Spinal cord (tissue), 10 donors: ENCODE measurements around the gene AHCTF1. TPM values are rescaled to one million over a fixed set of nuclear protein-coding genes. Genes with fewer than 3 reads are reported as not detected.

Source experiments
- DNase-seq, 6 donors: peaks; one replicate each; pipeline versions ENCODE4 v3.0.0 to v3.0.0-alpha.2; 2013 to 2015; ENCODE audit warnings: low spot score in 6 of 6, low read depth in 4 of 6
- H3K27ac ChIP-seq: one replicate; pipeline ENCODE4 v1.5.1; 2013; ENCODE audit warnings: low read depth, low read length, control low read depth
- H3K27me3 ChIP-seq: one replicate; pipeline ENCODE4 v1.6.1; 2013; ENCODE audit warnings: low read length; ENCODE audit not compliant: control insufficient read depth, insufficient read depth
- H3K36me3 ChIP-seq: one replicate; pipeline ENCODE4 v1.6.1; 2013; ENCODE audit warnings: low read length; ENCODE audit not compliant: control insufficient read depth, insufficient read depth
- H3K4me1 ChIP-seq: one replicate; pipeline ENCODE4 v1.6.1; 2013; ENCODE audit warnings: low read length; ENCODE audit not compliant: control insufficient read depth, insufficient read depth
- H3K4me3 ChIP-seq: one replicate; pipeline ENCODE4 v1.5.1; 2013; ENCODE audit warnings: low read depth, low read length, control low read depth
- H3K9me3 ChIP-seq: one replicate; pipeline ENCODE4 v1.6.1; 2013; ENCODE audit warnings: low read length; ENCODE audit not compliant: control insufficient read depth, insufficient read depth
- WGBS: methylation state at CpG from one replicate; pipeline ENCODE4 v1.1.5; 2013; ENCODE audit warnings: missing lambda C conversion rate; ENCODE audit not compliant: insufficient coverage; 5-methylcytosine and 5-hydroxymethylcytosine counted together
- polyA plus RNA-seq, 2 donors: library from polyadenylated mRNA; unstranded; fragments of 120-200 nt; gene quantifications; one replicate each; pipeline ENCODE4 v1.2.1, GENCODE V29; 2013; ENCODE audit not compliant: insufficient read length in 2 of 2
- small RNA-seq: library from RNA; depleted of rRNA; stranded (forward); fragments of <200 nt; gene quantifications from one replicate; pipeline ENCODE3, GENCODE V24; 2014; ENCODE audit warnings: low replicate concordance
- total RNA-seq, 2 donors: library from RNA; depleted of rRNA in 1 of 2; stranded (reverse); fragments of 120-200 nt in 1 of 2; fragments of >200 nt in 1 of 2; gene quantifications; one replicate each; pipeline versions ENCODE4 v1.2.3 to v1.2.4, GENCODE V29; 2013 to 2014
- donor health status: healthy.

The AHCTF1 gene
- total and polyA plus RNA-seq, 4 donors: 28.7 to 33.4 (median 32.1) TPM

- Histone ChIP-seq H3K27ac (no peak overlapping the region), H3K4me3 (no peak overlapping the region), H3K27me3 (no peaks in the 10 kb centered on the region), H3K4me1 (peaks cover 29% of the 10 kb centered on the region), H3K9me3 (no peaks in the 10 kb centered on the region), H3K36me3 (peaks cover 10% of the 10 kb centered on the region)
- 92% methylated on average over 7 of the region's 7 CpGs for WGBS
- DNase-seq: no peak
Measured at GRCh38 chr1:246790364-246790763, 141.4 kb downstream of the AHCTF1 start.

DNA sequence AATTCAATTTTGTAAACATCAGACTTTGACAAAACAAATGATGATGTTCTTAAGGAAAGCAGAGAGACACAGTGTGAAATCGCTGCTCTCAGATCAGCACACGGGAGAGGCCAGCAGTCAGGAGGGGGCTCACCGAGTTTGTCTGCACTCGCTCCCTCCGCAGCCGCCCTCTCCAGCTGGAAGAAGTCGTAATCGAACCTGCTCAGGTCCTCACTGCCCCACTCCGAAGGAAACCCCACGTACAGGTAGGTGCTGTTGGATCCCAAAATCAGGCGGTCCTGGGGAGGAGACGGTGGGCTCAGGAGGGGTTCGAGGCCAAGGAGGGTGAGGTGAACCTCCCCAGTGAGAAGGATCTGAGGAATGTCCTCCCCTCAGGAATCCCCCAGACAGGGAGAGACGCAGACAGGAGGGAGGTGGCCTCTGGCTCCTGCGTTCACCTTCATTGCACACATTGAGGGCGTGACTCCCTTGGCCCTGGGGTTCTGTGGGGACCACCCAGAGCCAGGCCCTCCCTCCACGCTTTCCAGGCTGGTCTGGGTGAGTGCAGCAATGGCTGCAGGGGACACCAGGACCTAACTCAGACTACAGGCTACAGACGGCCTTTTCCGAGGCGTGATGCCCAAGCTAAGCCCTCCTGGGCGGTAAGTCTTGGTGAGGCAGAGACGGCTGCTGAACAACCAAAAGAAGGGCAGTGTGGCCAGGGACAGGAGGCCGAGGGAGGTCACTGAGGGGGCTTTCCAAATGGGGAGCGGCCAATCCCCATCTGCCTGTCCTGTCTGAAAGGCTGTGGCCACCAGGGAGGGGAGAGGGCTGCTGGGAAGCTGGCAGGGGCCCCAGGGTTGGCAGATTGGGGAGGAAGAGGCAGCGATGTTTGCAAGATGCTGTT is 142.1 kb downstream of the AHCTF1 start:
- peaks cover 13% of the 10 kb centered on the region for H3K36me3 ChIP-seq
- H3K4me3 ChIP-seq: no peak overlapping the region
- no peak for DNase-seq
- no peaks in the 10 kb centered on the region for H3K27me3 ChIP-seq
- no peaks in the 10 kb centered on the region for H3K9me3 ChIP-seq
- H3K4me1 ChIP-seq: peaks cover 34% of the 10 kb centered on the region
- H3K27ac ChIP-seq: no peak overlapping the region
- 72% methylated on average over 20 of the region's 25 CpGs for WGBS

Small RNA genes within 50 kb of the gene (small RNA-seq; reads per million reads assigned to genes)
- gene AC113174.1: not detected
- gene RF00402: not detected

Other genes starting within 250 kb of the AHCTF1 start
- gene SCCPDH, start 207.5 kb downstream of the AHCTF1 start, total RNA-seq: 10 to 100 TPM; 69.3 to 69.4 TPM
- gene SCCPDH, start 207.5 kb downstream of the AHCTF1 start, polyA plus RNA-seq: 10 to 100 TPM; 59.3 to 61.5 TPM
- gene ZNF695, start 76.1 kb upstream of the AHCTF1 start, total RNA-seq: 1 to 10 TPM; 2.6 to 3.8 TPM
- 1 to 10 TPM; 3.5 to 3.9 TPM for gene ZNF695, start 76.1 kb upstream of the AHCTF1 start, polyA plus RNA-seq
- gene ZNF670, start 146.9 kb upstream of the AHCTF1 start, total RNA-seq: 10 to 100 TPM in 1 of 2 donors, 1 to 10 TPM in 1; 6.7 to 13.1 TPM
- 1 to 10 TPM; 5.2 to 8.0 TPM for gene ZNF670, start 146.9 kb upstream of the AHCTF1 start, polyA plus RNA-seq
- gene ZNF669, start 172.4 kb upstream of the AHCTF1 start, total RNA-seq: 10 to 100 TPM; 11.9 to 12.4 TPM
- 10 to 100 TPM; 11.8 to 12.8 TPM for gene ZNF669, start 172.4 kb upstream of the AHCTF1 start, polyA plus RNA-seq
- gene ZNF124, start 240.1 kb upstream of the AHCTF1 start, total RNA-seq: 10 to 100 TPM; 58.8 to 98.7 TPM
- 10 to 100 TPM in 1 of 2 donors, 1 to 10 TPM in 1; 9.6 to 12.1 TPM for gene ZNF124, start 240.1 kb upstream of the AHCTF1 start, polyA plus RNA-seq